HG03196 (cell line): Measurements from ENCODE around the gene UBE3D.
"Not testable (repeated sequence)": the region's sequence is repeated elsewhere in the genome, so short reads cannot be mapped to it uniquely, and the experiment has no call there.

Experiments
- ATAC-seq: cut with Tn5 transposase; IDR thresholded peaks from one replicate; pipeline ENCODE4 v1.9.1; 2021; ENCODE audit not compliant: unreplicated experiment

UBE3D gene

DNA sequence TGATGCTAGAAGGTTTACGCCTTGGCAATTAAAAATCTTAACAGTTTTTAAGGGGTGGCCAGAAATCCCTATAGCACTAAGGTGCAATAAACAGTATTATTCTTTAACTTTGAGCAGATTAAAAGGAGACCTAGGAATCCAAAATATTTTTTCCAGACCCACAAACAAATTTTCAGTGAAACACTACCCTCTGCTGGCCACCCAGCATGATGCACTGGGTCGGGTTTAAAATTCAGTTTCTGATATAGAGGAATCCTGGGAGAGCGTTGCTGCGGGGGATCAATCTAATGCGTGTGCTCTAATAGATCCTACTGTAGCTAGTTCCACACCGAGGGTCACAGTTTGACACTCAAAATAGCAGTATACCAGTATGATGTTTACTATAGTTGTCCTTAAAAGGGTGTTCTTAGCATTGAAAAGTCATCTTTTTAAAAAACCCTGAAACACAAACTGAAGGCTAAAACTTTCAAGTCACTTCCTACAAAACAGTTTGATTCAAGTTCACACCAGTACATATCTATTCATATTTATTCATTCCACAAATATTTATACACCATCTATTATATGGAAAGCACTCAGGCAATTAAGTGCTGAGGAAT is 10.2 kb downstream of the UBE3D start:
- ATAC-seq: peak; percentile 44

GRCh38 chr6:83053678-83054077 is 12.0 kb downstream of the UBE3D start:
- no peak for ATAC-seq

- no peak for ATAC-seq
Measured at GRCh38 chr6:83051377-83052172, 14.1 kb downstream of the UBE3D start.

GRCh38 chr6:83047065-83047754 is 18.4 kb downstream of the UBE3D start:
- no peak for ATAC-seq

GRCh38 chr6:83044091-83044768 is 21.4 kb downstream of the UBE3D start:
- ATAC-seq: no peak

- no peak for ATAC-seq
Measured at GRCh38 chr6:83042467-83043053, 23.1 kb downstream of the UBE3D start.

- no peak for ATAC-seq
Measured at GRCh38 chr6:83038246-83038645, 27.4 kb downstream of the UBE3D start.

- ATAC-seq: no peak
Measured at GRCh38 chr6:83031689-83032088, 34.0 kb downstream of the UBE3D start.

DNA sequence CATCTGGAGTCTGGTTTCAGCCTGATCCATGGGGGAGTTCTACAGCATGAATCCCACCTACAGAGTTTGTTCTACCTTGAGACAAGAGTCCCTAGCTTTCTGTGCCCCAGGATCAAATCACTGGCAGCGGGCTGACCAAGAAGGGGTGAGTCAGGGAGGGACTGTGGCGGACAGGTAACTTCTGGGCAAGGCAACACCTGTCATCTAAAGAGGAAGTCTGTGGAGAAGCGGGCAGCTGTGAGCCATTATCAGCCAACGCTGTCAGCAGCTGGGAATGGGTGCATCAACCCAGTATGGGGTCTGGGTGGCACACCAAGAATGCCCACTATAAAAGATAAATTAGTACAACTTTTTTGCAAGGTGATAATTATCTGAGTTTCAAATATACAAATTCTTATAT is 45.9 kb downstream of the UBE3D start:
- ATAC-seq: no peak

- not testable (repeated sequence) for ATAC-seq
Measured at GRCh38 chr6:83011131-83011530, 54.5 kb downstream of the UBE3D start.

GRCh38 chr6:83008626-83009025 is 57.0 kb downstream of the UBE3D start:
- ATAC-seq: no peak

DNA sequence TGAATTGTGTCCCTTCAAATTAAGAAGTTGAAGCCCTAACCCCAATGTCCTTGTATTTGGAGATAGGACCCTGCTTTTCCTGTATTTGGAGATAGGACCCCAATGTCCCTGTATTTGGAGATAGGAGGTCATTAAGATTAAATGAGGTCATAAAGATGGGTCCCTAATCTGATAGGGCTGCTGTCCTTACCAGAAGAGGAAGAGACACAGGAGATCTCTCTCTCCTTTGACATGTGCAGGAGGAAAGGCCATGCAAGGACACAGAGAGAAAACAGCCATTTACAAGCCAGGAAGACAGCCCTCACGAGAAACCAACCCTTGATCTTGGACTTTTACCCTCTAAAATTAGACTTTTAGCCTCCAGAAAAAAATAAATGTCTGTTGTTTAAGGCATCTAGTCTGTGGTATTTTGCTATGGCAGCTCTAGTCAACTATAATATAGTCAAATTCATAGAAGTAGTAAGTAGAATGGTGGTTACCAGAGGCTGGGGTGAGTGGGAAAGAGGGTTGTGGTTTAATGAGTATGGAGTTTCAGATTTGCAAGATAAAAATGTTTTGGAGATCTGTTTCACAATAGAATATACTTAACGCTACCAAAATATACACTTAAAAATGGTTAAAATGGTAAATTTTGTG is 59.3 kb downstream of the UBE3D start:
- ATAC-seq: no peak

DNA sequence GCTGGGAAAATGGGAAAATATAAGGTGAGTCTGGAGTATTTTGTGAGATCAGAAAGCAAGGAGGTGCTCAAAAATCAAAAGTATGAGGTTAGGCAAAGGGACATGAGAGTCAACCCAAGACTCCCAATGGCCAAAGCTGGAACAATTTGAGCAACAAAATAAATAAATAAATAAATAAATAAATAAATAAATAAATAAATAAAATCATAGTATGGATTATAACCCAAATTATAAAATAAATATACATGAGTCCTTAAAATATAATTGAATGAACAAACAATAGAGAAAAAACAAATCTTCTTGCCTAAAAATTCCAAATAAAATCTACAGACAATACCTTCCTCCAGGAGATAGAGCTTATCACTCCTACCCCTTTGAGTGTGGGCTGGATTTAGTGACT is 69.5 kb downstream of the UBE3D start:
- no peak for ATAC-seq

DNA sequence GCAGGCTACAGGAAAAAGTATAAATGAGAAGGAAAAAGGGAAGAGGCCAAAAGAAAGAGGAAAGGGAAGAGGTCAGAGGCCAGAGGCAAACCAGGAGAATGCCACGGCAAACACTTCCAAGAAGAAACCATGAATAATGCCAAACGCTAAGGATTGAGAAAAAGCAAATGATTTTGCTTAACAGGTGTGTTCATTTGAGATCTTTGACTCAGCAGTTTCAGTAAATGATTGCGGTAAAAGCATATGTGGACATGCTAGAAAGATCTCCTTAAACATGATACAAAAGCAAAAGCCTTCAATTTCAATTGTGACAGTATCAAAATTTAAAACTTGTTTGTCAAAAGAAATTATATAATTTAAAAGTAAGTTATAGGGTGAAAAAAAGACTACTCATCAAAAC is 70.6 kb downstream of the UBE3D start:
- ATAC-seq: no peak

DNA sequence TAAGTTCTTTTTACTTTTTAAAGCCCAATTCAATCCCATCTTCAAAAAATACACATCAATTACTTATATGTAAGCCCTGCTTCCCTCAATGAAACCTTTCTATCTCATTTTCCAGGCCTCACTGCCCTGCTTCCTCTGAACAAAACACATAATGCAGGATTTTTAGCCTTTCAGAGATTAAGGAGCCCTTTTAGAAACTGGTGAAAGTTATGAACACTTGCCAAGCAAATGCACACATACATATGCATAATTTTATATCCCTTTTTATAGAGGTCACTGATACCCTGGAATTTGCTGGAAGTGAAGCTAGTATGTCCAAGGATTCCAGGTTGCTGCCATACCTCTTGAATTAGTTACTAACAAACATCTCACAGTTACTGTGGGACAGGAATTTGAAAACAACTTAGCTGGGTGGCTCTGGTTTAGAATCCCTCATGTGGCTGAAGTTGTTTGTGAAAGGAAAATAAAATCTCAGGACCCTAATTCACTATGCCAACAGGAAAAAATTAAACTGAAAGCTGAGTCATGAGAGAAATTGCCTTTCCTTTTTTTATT is 75.8 kb downstream of the UBE3D start:
- no peak for ATAC-seq

- no peak for ATAC-seq
Measured at GRCh38 chr6:82988930-82989351, 76.7 kb downstream of the UBE3D start.

DNA sequence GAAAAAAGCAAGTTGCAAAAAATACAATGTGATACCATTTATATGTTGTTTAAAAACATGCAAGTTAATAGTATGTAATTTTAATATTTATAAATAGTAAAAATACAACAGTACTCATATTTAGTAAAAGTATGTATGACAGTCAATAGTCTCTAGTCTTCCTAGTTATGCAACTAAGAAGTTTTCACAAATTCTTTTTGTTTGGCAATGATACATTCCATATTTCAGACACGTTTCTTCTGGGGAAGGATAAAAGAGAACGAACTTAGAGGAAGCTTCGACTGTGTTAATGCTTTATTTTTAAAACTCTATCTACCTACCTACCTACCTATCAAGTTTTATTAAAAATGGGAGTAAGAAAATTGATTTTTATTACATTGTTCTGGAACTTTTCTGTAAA is 77.7 kb downstream of the UBE3D start:
- ATAC-seq: no peak

DNA sequence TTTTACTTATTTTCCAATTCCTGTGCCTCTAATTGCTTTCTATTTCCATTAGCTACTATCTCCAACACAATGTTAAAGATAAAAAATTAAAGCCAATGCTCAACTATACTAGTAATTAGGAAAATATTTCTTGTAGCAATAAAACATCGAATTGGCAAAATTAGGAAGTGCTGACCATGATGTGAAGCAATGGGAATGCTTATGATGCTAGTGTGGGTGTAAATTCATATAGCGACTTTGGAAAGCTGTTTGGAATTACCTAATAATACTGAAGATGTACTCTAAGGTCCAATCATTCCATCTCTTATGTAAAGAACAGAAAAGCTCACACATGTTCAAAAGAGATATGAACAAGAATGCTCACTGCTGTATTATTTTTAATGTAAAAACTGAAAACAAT is 78.2 kb downstream of the UBE3D start:
- no peak for ATAC-seq

DNA sequence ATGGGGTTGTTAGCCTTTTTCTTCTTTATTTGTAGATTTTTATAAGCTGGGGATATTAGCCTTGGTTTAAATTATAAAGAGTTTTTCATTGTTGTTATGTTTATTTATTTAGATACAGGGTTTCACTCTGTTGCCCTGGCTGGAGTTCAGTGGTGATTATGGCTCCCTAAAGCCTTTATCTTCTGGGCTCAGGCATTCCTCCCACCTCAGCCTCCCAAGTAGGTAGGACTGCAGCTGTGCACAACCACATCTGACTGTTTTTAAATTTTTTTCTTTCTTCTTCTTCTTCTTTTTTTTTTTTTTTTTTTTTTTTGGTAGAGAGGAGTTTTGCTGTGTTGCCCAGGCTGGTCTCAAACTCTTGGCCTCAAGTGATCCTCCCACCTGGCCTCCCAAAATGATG is 80.9 kb downstream of the UBE3D start:
- ATAC-seq: no peak

DNA sequence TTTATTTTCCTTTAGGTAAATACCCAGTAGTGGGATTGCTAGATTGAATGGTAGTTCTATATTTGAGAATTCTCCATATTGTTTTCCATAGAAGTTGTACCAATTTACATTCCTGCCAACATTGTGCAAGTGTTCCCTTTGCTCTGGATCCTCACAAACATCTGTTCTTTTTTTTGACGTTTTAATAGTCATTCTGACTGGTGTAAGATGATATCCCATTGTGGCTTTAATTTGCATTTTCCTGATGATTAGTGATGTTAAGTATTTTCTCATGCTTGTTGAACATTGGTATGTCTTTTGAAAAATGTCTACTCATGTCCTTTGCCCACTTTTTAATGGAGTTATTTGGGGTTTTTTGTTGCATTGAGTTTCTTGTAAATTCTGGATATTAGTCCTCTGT is 85.6 kb downstream of the UBE3D start:
- ATAC-seq: no peak
